GF-D8 (cell line): Measurements from ENCODE around the gene RAPGEF2.
"Not testable (repeated sequence)": the region's sequence is repeated elsewhere in the genome, so short reads cannot be mapped to it uniquely, and the experiment has no call there.

Source experiments
- DNase-seq: peaks from one replicate; lab custom pipeline; 2025; lab: John Stamatoyannopoulos, UW

The RAPGEF2 gene

GRCh38 chr4:159162576-159162975, 59.7 kb downstream of the RAPGEF2 start:
- DNase-seq = no peak

DNA sequence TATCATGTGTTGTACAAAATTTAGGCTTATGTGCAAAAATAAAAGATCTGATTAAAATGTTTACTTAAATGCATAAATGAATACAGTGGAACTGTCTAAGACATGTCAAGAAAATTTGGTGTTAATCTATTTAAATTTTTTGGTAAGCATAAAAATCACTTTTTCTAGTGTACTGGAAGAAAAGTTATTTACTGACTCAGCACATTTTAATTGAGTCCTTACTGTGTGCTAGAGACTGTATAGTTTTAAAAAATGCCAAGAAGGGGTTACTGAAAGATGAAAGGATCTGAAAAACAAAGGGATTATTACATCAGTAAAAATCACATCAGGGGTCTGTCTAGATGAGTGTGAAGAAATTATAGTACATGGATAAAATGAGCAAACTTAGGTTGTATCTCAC, 60.6 kb downstream of the RAPGEF2 start:
- DNase-seq = no peak

- no peak for DNase-seq
Observed at GRCh38 chr4:159169404-159170302, 66.8 kb downstream of the RAPGEF2 start.

GRCh38 chr4:159171287-159171686, 68.4 kb downstream of the RAPGEF2 start:
- DNase-seq = no peak

GRCh38 chr4:159173886-159174285, 71.0 kb downstream of the RAPGEF2 start:
- DNase-seq = no peak

- no peak for DNase-seq
Observed at GRCh38 chr4:159174645-159175084, 71.8 kb downstream of the RAPGEF2 start.

DNA sequence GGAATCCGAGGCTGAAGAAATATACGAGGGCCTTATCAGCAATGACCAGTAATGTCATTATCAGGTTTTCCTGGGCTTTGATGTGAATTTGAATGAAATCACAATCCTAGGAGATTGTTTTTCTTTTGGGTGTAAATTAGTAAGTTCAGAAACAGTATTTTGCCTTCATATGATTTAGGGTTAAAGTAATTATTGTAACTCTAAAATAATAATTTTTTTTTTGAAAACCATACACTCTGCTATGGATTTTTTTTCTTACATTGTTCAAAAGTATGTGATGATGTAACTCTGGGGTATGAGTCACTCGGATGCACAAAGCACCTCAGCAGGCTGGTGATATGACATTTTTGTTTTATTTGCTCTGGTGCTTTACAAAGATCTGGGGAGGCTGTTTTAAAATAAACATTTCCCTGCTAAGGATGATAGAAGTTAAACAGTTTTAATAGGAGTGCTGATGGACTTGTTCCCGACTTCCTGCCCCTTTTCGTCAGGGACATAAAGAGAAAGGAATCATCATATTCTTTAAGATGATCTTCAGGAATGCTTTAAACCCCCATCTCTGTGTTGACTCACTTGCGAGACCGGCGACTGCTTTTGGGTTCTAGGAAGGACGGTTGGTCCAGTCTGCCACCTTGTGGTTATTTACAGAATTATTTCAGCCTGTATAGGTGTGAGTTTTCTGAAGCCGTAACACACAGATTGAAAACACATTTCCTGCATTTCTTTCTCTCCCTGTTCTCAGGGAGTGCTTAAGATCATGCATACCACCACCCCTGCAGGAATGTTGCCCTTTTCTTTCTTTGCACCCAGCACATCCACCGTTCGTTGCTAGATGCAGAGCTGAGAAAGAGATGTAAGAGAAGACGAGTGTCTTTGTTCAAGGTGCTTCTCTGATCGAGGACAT, 72.5 kb downstream of the RAPGEF2 start:
- DNase-seq = peak; percentile 54

DNA sequence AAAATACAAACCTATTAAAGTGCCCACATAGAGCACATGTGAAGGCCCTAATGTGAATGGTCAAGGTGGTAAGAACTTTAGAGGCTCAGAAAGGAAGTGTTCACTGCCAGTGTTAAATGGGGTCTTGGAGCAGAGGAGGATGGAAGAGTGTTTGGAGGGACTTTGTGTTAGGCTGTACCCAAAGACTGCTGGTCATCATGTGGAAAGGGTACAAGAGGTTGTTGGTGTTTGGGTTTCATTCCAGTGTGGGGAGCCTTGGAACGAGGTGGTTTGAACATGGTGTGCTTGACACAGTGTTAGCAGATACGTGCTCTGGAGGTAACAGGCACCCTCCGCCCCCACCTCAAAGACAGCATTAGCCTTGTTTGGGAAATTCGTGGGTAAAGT, 73.1 kb downstream of the RAPGEF2 start:
- no peak for DNase-seq

- DNase-seq = no peak
Observed at GRCh38 chr4:159177265-159178150, 74.6 kb downstream of the RAPGEF2 start.

GRCh38 chr4:159178151-159178546, 75.3 kb downstream of the RAPGEF2 start:
- DNase-seq = peak; percentile 43

DNA sequence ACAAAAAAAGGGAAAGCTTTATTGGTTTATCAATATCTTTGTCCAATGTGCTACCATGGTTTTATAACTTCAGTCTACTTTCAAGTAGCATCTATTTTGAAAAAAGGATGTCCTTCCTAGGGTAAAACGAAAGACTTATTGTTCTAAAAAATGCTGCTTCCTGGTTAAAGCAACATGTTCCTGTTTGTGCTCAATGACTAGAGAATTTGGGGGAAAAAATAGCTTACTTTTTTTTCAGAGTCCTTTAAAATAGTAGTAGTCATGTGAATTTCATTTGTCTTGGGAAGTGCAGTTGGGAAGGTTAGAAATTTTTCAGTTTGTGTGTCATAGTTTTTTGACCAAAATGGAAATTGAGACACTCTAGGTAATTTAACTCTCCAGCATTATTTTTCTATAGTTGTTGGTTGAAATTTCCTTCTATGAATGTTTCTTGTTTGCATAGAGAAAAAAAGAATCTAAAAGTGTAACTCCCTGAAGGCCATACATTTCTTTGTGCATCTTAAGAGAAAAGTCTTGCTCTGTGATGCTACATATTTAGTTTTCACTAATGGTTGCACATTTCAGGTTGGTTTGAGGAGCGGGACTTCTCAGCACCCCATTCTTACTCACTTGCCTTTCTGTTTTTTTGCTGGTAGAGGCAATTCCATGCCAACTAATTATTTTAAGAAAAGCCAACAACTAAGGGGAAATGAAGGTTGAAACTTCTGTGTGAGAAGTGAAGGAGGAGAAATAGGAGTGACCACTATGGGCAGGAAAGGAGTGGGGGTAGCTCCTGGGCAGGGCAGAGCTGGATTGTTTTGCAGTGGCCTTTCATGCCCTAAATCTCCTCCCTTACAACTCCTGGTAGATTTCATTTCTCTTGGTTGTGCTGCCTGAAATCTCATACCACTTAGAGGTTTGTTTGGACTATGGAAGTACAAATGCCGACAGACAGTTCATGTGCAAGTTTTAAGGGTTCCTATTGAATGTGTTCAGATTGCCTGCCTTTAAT, 76.4 kb downstream of the RAPGEF2 start:
- no peak for DNase-seq

- not testable (repeated sequence) for DNase-seq
Observed at GRCh38 chr4:159183885-159184605, 81.2 kb downstream of the RAPGEF2 start.

- DNase-seq = no peak
Observed at GRCh38 chr4:159185591-159186023, 82.7 kb downstream of the RAPGEF2 start.

DNA sequence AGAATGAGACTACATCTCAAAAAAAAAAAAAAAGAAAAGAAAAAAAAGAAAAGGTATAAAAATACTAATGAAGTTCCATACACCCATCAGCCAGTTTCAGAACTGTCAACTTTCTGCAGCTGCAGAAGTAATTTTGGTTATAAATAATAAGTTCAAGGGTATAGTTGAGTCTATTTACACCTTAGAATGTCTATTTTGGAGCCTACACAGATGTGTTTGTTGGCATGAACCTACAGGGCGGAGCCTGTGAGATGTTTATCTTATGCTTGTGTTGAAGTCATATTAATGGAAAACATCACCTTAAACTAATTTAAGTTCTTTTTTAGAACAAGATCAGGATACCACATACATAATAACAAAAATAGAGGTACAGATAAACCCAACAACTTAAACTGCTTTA, 85.8 kb downstream of the RAPGEF2 start:
- DNase-seq = no peak

DNA sequence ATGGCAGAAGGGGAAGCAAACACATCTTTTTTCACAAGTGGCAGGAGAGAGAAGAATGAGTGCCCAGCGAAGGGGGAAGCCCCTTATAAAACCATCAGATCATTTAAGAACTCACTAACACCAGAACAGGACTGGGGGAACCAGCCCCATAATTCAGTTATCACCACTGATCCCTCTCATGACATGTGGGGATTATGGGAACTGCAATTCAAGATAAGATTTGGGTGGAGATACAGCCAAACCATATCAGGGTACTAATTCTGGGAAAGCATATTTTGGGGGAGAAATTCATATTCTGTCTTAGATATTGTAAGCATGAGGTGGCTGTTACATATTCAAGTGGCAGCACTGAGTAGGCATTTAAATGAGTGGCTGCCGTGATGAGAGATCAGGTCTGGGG, 87.8 kb downstream of the RAPGEF2 start:
- DNase-seq = no peak

DNA sequence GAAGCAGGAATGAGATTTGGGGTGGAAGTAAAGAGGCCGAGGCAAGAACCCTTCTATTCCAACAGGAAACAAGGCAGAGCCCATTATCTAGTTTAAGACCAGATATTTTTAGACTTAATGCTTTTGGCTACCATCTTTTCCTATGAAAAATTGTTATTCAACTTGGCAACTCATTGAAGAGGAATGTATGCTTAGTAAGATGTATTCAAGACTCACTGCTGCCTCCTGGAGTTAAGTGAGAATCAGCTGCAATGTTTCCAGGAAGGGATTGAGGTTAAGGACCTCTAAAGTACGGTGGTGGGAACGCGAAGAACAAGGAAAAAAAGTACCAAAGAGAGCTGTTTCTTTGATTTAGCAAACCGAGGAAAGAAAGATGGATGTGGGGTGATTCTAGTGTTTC, 89.1 kb downstream of the RAPGEF2 start:
- no peak for DNase-seq

DNA sequence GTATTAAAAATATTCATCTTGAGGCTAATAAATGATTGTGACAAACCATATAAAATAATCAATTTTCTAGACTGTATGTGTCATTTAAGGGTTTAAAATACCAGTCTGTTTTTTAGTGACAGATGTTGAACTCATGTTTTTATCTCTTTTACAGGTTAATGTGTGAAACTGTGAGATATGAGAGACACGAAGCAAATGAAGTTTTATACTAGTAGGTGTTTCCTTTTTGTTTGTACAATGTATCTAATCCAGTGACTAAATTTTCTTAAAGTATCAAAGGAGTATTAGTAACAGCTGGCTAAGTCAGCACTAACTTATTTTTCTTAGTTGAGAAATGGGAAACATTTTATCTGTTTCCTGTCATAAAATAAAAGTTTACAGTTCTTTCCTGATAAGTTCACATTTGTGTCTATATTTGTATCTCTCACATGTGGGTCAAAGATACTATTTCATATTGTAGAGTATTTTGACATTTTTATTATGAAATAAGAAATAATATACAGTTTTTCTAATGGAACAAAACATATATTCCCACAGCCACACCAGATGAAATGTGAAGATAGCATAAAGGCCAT, 90.3 kb downstream of the RAPGEF2 start:
- no peak for DNase-seq

DNA sequence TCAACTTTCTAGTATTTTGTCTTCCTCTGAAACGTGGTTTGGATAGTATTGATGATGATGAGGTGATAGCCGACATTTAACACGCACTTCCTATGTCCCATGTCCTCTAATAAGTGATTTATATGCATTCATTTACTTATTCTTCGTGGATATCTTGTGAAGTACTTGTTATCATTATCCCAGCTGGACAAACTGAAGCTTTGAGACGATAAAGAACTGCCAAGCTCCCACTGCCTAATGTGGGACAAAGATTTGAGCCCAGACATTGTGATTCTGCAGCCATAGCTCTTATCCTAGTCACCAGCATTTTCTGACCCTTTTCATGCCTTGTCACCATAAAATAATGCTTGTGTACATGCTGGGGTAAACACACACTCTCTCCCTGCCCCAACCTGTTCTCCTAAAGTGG, 92.5 kb downstream of the RAPGEF2 start:
- DNase-seq = no peak

DNA sequence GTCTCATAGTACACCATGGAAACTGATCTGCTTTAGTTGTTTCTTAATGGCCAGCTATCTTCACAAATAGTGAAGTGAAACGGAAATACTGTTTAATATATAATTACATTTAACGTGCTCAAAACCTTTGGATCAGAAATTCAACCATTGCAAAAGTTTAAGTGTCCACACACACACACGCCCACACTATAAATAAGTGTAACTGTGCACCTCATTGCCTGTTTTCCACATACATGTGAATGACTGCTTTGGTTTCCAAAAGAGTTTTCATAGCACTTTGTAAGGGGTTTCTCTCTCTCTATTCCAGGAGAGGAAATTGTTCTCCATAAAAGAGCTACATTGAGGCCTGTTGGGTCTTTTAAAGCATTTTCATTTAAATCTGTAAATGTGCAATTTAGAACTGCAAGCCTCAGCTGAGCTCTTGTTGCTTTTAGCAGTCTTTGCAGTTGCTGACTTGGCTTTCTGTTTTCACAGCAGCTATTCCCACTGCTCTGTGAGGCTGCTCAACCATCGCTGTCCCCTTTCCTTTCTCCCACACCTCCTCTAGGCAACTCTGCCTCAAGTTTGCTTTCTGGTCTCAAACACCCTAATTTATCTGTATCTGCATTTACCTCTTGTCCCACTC, 94.5 kb downstream of the RAPGEF2 start:
- DNase-seq = no peak
